ENCODE results near the gene PTGR3.
A peak's percentile ranks its signal among the peaks of the same experiment; 100 is the strongest.

Gene PTGR3

DNA sequence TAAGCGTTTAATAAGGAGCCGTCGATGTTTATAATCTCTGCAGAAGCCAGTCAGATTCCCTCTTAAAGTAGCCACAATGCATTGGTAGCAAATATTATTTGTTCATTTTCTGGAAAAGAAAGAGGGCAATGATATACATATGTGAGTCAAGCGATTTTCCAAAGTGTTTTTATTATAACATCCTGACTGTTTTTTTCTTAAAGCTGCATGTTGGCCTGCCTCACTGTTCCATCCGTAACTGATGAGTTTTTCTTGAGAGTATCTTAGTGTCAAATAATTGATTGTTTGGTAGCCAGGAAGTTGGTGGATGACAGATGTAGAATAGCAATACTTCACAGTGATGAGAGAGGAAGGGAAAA is 5.4 kb upstream of the PTGR3 start:
- DNase-seq: no peak

DNA sequence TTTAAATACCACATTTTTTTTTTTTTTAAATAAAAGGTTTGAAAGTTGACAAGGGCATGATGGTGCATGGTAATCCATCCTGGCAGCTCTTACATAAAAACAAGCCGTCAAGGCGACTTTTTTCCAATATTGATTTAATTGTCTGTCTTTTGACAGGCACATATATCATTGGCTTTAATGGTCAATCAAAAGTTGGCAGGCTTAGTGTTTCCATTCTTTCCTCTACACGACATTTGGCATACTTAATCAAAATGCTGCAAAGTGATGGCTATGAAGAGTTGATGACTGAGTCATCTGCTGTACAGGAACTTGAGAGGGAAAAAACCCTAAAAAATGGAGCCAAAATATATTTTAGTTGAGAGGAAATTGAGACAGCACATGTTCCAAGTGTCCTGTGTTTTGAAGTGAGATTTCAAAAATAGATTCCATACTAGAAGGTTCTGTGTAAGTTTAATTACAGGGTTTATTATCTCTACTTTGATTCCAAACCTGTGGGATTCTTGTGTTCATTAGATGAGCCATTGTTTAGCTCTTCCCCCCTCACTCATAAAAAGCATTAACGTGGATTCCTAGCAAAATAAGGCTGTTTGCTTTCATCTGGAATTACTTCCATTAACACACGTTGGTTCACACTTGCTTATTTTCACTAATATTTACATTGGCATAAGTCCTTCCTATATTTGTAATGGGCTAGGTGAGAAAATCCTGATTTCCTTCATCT is 4.8 kb upstream of the PTGR3 start:
- no peak for DNase-seq

DNA sequence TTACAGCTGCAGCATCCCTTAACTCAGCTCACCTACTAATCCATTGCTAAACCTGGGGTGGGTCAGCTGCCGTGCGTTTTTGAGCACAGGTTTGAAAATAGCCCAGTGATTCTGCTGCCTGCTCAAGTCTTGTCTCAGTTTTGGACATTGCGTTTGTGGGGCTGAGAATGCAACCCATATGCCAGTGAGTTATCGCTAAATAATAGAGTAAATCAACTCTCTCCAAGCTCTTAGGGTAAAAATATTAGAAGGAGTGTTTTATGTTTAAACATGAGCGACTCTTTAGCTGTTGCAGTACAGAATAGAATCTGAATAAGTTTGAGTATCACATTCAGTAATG is 3.8 kb upstream of the PTGR3 start:
- no peak for DNase-seq

DNA sequence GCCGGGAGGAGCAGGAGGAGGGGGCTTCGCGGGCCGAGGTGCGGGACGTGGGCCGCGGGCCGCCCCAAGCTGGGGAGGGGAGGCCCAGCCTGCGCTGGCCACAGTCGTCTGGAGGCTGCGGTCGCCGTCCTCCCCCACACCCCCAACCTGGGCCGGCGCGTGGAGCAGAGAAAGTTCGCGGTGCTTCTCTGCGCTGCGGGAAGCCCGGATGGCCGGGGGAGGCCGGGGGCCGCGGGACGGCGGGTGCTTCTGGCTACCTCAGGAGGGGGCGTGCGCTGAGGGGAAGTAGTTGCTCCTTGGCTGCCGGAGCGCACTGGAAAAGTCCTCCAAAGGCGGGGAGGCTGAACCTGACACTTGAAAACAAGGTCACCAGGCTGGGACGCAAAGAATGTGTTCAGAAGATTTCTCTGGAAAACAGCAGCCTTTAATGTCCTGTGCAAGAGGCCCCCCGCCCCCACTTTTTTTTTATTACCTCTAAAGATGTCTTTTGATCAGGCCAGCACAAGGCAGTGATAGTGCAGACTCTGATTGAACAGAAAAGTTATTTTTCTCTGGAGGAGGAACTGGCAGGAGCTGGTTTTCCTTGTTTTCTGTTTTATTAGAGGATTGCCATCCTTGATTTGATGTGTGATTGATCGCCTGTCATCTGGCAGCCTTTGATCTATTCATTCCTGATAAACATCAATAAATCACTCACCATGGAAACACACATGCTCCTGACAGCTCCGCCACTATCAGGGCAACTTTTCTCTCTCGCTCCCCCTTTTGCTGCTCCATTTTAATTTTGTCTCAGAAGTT is 3.2 kb upstream of the PTGR3 start:
- DNase-seq: peak; percentile 20

DNA sequence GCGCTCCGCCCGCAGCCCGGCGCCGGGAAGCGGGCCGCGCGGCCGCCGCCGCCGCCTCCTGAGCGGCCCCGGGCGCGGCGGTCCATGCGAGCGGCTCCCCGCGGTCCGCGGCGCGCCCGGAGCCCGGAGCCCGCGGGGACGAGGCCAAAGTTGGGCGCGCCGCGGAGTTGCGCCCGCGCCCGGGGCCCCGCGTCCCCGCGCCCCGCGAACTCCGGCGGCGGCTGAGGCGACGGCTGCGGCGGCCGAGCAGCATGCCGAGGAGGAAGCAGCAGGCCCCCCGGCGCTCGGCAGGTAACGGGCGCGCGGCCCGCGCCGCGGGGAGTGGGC is 2.6 kb upstream of the PTGR3 start:
- DNase-seq: no peak

DNA sequence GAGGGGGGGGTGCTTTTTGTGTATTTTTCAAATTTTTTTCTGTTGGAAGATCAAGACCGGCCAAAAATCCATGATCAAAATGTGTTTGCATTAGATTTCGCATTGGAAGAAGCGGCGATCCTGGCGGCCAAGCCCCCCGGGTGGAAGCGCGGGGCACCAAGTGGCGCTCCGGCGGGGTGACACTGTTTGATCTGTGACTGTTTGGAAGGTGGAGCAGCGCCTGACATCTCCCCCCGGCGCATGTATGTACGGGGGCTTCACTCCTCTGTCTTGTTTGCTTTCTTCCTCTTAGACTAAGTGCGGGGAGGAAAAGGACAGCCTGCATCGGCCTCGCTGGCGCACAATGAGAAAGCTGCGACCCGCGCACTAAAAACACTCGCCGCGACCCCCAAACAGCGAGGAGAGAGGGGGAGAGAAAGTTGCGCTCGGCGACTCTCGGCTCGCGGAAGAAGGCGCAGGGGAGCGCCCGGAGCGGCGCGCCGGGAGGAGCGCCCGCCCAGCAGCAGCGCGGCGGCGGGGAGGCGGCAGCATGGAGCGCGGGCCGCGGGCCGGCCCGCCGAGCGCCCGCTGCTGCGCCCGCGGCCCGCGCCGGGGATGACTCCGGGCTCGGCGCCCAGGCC is 2.2 kb upstream of the PTGR3 start:
- DNase-seq: peak; percentile 26

DNA sequence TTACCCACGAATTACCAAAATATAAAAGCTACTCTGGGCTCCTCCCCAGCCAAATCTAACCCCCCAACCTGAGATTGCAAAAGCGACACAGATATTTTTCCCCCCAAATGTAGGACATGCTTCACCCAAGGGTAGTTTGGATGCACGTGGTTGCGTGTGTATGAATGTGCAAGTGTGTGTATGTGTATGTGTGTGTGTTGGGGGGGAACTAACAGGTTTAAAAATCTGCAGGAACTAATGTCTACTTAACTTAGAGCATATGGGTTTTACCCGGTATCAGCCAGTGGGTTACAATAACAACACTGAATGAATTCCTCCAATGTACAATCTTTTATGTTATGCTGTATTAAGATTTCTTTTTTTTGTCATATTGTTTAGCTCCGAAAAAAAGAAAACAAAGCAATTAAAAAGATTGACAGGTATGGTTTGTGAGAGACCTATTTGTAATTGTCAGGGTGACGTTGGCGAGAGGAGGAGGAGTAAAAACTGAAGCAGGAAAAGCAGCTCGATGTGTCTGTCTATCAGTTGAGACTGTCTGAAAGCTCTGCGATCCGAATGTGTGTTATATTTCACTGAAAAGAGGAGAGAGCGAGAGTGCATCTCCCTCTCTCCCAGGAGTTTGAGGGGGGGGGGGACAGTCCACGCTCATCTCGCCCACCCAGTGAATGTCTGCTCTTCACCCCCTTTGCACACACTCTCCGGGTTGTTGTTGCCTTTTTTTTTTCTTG is 1.5 kb upstream of the PTGR3 start, which contains the start of gene TSHZ1:
Gene TSHZ1 (plus strand): TSS at position 524 of the 728 bp plus-strand sequence. CDS start 1,080 bp downstream, outside the sequence.
- DNase-seq: peak; percentile 86

DNA sequence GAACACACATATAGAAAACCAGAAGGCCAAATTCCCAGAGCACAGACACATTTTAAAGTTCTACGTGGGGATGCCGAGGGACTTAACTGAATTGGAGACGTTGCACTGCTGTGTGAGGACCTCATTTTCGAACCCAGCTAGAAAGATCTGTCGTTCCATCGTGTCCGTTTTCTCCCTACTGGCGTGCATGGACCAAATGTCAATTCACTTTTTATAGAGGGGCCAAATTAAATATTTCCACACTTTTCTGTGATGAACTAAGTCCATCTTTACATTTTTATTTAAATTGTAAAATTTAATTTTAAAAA is 966 bp upstream of the PTGR3 start:
- DNase-seq: no peak

DNA sequence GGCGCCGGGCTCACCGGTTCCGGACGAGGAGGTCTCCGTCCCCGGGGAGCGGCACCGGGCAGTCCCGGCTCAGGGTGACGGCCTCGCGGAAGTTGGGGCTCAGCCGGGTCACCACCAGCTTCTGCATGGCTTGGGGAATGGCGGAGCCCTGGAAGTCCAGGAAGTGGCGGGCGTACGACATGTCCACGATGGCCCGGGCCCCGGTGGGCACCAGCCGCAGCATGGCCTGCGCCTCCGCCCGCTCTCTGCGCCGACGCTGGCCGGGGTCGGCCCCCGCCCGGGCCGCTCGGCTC is 157 bp downstream of the PTGR3 start:
- no peak for DNase-seq

DNA sequence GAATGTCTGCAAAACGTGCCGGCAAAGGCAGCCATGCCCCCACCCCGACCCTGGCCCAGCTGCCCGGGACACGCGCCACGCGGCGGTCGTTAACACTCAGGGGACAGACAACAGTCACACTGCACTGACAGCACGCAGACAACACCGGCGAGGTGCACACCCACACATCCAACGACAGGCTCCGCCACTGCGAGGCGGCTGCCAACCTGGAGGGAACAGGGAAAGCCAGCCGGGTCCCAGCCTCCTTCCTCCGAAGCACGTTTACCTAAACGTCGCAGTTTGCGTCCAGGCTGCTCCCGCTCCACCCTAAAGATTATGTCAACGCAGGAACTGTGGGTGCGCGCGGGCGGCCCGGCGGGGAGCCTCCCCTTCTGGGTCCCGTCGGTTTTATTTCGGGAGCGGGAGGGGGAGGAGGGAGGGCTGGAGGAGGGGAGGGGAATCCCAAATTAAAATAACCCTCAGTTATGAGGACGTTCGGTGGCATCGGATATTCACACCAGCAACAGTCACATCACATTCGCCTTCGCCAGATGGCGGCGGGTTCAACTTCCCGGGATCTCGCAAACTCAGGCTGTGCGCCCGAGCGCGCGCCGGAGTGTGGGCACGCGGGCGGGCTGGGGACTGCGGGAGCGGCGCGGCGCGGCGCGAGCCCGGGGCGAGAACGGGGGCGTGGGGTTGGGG is 644 bp downstream of the PTGR3 start:
- peak; percentile 56 for DNase-seq

DNA sequence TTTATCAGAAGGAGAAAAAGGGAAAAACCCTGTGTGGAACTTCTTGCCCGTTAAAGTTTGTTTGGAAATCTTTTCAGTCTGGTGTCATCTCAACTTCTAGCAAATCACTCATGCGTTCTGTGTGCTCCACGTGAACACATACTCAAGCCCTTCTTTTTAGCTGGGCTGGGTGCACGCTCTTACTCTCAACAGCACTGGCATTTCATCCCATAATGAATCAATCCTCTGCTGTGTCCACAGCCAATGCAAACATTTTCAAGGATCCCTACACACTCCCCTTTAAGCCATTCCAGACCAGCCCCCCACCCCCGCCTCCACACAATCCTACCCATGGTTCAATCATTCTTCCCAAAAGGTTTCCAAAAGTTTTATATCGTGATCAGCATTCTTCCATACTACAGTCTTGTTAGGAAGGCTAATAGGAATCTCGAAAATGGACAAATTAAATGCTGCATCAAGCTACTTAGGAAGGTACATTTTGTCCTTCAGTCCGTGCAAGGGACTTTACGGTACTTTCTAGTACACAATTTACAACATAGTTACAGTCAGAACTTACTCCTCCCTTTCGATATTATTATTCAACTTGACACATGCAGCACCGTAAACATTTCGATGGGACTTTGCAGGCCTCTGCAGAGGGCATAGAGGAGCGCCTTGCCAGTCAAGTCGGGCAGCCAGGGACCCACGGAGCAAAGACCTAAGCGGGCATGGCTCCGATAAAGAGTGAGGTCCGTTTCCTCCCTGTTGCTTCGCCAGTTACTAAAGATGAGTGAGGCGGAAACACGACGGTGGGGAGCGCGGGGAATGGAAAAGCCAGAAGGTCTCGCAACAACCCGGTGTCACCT is 1.4 kb downstream of the PTGR3 start:
- peak; percentile 26 for DNase-seq

DNA sequence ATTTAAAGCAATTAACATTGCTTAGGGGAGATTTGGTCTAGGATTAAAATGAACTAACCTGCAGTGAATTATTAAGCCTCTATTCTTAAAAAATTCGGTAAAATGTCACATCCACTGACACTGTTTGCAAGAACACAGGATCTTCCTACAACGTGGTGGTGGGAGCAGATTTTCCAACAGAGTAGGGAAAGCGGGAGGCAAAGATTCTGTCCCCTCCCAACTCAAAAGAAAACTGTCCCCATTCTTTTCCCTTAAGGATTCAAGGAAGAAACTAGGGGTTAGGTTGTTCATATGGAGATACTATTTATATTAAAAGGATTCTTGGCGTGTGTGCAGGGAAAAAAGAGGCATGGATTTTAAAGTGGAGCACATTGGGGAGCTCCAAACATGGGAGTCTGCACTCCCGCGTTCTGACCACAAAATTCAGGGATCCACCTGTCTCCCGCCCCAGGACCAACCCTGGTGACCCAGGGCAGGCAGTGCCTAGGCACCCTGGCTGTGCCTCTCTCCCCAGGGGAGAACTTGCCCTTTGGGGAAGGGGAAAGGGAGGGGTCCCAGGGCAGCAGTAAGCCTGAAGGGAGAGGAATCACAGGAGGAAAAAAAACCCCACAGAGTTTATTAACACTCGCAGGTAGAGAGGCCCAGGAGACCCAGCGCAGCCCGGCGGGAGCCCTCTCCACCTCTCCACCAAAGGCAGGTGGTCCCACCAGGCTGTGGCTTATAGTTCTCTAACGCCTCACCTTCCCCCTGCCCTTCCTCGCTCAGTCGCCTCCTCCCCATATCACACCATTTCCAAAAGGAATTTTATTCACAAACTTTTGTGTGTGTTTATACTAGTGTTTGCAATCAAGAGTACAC is 2.3 kb downstream of the PTGR3 start:
- DNase-seq: no peak

DNA sequence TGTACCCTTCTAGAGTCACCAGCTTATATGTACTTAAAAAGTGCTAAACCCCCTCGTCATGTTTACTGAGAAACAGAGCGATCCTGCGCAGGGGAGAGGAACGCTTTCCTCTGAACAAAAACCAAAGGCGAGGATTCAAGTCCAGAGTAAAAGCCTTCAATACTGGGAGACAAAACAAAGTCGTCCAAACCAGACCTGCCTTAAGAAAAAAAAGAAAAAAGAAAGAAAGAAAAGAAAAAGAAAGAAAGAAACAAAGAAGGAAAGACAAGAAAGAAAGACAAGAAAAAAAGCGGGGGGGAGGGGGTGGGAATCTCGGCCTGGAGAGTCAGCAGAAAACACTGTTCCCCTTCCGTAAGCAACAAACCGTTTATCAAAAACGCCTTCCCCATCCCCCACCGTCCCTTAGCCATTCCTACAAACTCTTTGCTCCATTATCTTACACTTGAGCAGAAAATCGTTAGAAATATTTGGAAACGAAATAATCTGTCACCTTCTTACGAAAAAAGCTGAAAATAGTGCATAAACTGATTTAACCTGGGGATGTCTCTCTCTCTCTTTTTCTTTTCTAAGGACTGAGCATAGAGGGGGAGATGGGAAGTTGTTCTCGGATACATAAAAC is 3.3 kb downstream of the PTGR3 start:
- no peak for DNase-seq

DNA sequence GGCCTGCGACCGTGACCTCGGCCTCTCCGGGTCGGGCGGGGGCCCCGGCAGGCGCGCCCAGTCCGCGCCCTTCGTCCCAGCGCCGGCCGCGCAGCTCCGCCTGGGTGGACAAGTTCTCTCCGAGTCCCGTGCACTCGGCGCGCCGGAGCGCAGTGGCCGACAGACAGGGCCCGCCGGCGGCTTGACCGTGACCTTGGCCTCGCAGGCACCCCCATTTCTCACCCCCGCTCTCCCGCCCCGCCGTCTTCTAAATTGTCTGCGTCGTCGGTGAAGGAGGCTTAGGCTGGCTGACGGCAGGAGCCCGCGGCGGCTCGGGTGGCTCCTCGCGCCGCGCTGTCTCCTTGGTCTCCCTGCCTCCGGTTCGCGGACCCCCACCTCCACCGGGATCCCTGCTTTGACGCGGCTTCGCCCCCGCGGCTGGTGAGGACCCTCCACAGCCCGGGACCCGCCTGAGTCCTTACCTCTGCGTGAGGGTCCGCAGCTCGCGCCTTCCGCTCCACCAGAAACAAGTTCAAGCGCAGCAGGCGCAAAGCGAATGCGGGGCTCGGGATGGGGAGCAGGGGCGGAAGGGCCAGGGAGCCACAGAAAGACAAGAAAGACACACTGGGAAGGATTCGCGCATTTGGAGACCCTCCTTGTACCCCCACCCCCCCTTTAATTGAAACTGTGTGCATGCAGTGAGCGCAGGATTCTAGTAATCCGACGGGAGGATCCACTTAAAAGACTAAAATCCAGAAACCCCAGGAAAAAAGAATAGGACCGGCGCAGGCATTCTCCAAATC is 4.0 kb downstream of the PTGR3 start:
- no peak for DNase-seq

DNA sequence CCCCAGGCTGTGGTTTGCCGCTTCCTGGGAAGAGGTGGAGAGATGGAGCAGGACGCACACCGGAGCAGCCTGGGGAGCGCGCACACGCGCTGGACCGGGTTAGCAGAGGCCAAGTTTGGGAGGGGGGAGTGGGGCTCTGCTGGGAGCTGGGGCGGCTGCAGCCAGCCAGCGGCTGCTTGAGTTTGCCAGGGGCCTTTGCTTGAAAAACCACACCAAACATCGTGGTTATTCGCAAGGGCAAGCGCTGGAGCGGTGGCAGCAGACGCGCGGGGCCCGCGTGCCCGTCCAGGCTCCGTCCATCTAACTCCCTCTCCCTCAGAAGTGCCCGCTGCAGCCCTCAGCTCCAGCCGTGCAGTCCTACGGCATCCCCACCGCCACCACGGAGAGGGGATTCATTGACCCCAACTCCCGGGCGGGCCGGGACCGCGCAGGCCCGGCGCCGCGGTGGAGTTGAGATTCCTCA is 4.6 kb downstream of the PTGR3 start:
- DNase-seq: no peak

DNA sequence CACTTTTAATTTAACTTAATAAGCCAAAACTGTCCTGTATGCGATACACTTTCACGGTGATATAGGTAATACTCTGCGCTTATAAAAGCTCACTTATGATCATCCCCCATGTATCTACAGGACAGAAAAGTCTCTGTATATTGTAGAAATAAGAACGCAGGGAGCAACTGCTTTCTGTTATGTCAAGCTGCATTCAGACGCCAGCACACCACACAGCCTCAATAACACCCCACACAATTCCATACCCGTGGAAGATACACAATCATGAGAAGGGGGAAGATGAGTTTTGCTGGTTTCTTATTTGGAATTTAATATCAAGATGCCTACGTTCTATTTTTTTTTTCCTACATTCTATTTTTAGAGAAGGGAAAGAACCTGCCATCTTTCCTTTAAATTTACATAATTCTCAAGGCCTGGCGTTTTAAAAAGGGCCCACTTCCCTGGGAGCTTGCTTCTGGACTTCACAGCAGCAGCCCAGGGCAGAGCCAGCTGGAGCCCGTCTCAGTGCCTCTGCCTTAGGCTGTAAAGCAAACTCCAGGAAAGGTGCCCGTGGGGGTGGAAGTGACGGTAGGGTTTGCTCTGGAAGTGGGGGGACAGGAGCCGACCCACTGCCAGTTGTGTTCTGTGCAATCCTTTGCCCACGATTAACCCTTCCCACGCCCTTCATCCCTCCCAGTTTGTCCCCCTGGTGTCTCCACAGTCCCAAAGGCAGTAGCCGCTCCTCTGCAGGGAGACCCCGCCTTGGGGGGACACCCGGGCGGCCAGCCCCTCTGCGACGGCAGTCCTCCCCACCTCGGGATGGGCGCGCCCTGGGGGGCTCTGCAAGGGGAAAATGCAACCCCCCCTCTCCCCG is 5.3 kb downstream of the PTGR3 start:
- no peak for DNase-seq

DNA sequence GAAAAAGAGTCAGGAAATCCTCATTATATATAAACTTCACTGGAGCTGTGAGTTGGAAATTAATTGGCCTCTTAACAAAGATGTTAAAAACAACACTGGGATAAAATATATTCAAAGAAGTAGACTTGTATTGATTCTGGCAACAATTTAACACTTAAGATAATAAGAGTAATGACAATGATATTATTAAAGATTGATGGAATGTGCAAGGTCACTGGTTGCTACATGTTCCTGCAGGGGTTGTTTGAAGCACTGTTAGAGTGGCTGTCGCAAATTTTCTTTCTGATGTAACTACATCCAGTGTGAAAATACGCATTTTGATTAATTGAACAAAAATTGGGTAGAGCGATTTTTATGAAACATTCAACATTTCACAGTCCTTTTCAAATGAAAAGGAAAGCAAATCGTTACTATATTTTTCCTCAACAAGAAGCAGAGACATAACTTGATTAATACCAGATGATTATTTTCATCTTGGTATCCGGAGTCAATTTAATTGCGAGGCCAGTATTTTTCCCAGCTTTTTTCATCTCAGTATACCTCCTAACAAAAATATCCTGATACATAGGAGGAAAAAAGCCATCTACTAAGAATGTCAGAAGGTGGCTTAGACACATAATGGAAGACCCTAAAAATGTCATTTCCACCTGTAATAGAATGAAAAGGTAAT is 6.1 kb downstream of the PTGR3 start:
- no peak for DNase-seq
